A673 (cell line): ENCODE results near the gene PRDM1. TPM values are rescaled to one million over a fixed set of nuclear protein-coding genes. Genes with fewer than 3 reads are reported as not detected.

ENCODE experiments used
- BruUV-seq: library from RNA; stranded (reverse); fragments of 400-500 nt; replicated peaks from 2 replicates; lab custom pipeline; 2021; lab: Mats Ljungman, UMichigan
- CTCF ChIA-PET: fragments of 300-600 bp; sonication (Branson Sonifier 250); formaldehyde crosslinking; loops from one replicate; lab custom pipeline; 2022; ENCODE audit warnings: antibody characterized with exemption; lab: Charles Lee
- POLR2A ChIA-PET: fragments of 300-600 bp; sonication (Branson Sonifier 250); formaldehyde crosslinking; loops from one replicate; lab custom pipeline; 2022; ENCODE audit warnings: antibody characterized with exemption; ENCODE audit not compliant: low non-redundant PET; lab: Charles Lee
- DNase-seq: peaks from one replicate; pipeline ENCODE4 v3.0.0-alpha.2; 2015; ENCODE audit warnings: low spot score
- H3K27ac ChIP-seq: fragments of 200-600 bp; sonication (generic); 2 replicates; pipeline ENCODE4 v1.5.1; 2016; ENCODE audit warnings: mixed run types, low read depth, mild to moderate bottlenecking, mixed read lengths, antibody characterized with exemption, low read length; ENCODE audit not compliant: poor library complexity, severe bottlenecking
- H3K27me3 ChIP-seq: fragments of 200-600 bp; sonication (generic); replicated peaks from 2 replicates; pipeline ENCODE4 v1.6.1; 2017; ENCODE audit warnings: mixed run types, low read depth, mild to moderate bottlenecking, mixed read lengths, antibody characterized with exemption, low read length; ENCODE audit not compliant: insufficient read depth, poor library complexity
- H3K36me3 ChIP-seq: fragments of 200-600 bp; sonication (generic); 2 replicates; pipeline ENCODE4 v1.6.1; 2016; ENCODE audit warnings: mixed run types, mild to moderate bottlenecking, mixed read lengths, antibody characterized with exemption, low read length; ENCODE audit not compliant: insufficient read depth, poor library complexity, severe bottlenecking
- H3K4me1 ChIP-seq: fragments of 200-600 bp; sonication (generic); 2 replicates; pipeline ENCODE4 v1.6.1; 2017; ENCODE audit warnings: mixed run types, mild to moderate bottlenecking, mixed read lengths, antibody characterized with exemption, low read length; ENCODE audit not compliant: insufficient read depth, poor library complexity, severe bottlenecking
- H3K4me3 ChIP-seq: fragments of 200-600 bp; sonication (generic); 2 replicates; pipeline ENCODE4 v1.5.1; 2016; ENCODE audit warnings: low read depth, mixed run types, mild to moderate bottlenecking, mixed read lengths, low read length; ENCODE audit not compliant: poor library complexity, severe bottlenecking
- H3K9me3 ChIP-seq: fragments of 200-600 bp; sonication (generic); 2 replicates; pipeline ENCODE4 v1.6.1; 2016; ENCODE audit warnings: mixed run types, low read depth, mild to moderate bottlenecking, mixed read lengths, antibody characterized with exemption, low read length; ENCODE audit not compliant: poor library complexity, severe bottlenecking
- EZH2 ChIP-seq: fragments of 200-600 bp; sonication (generic); IDR thresholded peaks from 2 replicates; pipeline ENCODE4 v1.6.1; 2017; ENCODE audit warnings: borderline replicate concordance, low read depth, mild to moderate bottlenecking, mixed read lengths, antibody characterized with exemption, low read length; ENCODE audit not compliant: poor library complexity, severe bottlenecking
- intact Hi-C: fragments of 100-400 bp; cut with micrococcal nuclease; formaldehyde crosslinking; loops from one replicate; pipeline ENCODE4 v1.10.0; 2022; ENCODE audit not compliant: unreplicated experiment
- total RNA-seq: library from RNA; stranded (reverse); gene quantifications from 2 replicates; pipeline ENCODE4 v1.2.3, GENCODE V29; 2021
- TF ChIP-seq, protein P1 (sequence below): fragments of 300-800, 200-600 bp; sonication (generic); conservative IDR thresholded peaks from 2 replicates; pipeline ENCODE4 v1.5.1; 2017; ENCODE audit warnings: low read depth, mild to moderate bottlenecking, antibody characterized with exemption, low read length, moderate library complexity, mixed read lengths

PRDM1 gene
- total RNA-seq, 1 experiment from 2014 or later: not detected

DNA sequence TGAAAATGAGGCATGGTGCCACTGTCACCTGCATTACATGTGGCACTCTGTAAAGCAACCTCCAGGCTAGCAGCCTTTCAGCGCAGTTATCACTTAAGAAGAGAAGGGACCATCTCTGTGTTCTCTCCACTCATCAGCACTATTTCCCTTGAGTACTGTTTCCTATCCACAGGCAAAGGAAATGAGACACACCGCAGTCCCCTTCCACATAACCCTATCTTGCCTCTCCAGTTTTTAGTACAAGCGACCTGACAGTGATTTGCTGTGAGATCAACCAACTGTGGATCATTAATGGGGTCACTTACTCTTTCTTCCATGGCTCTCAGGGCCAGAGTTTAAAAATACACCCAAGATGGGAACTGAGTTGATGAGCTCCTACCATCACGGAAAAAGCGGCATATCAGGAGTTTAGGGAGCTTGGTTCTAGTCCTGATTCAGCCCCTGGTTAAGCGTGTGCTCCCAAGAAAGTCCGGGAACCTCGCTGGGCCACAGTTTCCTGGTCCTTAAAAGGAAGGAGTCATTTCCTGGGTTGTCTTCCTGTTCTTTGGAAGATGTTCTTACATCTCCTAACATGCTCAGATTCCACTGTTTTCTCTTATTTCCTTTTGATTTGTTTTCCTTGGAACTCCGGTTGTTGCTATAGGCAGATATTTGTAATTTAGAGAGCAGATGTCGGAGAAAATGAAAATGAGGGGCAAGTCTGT, 27.3 kb downstream of the PRDM1 start:
- H3K36me3 ChIP-seq: no peaks in the 10 kb centered on the region
- H3K4me1 ChIP-seq: no peaks in the 10 kb centered on the region
- CTCF ChIA-PET: no interaction called here
- H3K9me3 ChIP-seq: no peaks in the 10 kb centered on the region
- BruUV-seq: no TSS peak
- no peak overlapping the region for H3K27ac ChIP-seq
- DNase-seq: no peak
- H3K27me3 ChIP-seq: no peaks in the 10 kb centered on the region
- POLR2A ChIA-PET: no interaction called here
- intact Hi-C loops: no loop called here
- no peak overlapping the region for H3K4me3 ChIP-seq
- TF ChIP-seq EZH2: no peak
- TF ChIP-seq, protein P1, sequence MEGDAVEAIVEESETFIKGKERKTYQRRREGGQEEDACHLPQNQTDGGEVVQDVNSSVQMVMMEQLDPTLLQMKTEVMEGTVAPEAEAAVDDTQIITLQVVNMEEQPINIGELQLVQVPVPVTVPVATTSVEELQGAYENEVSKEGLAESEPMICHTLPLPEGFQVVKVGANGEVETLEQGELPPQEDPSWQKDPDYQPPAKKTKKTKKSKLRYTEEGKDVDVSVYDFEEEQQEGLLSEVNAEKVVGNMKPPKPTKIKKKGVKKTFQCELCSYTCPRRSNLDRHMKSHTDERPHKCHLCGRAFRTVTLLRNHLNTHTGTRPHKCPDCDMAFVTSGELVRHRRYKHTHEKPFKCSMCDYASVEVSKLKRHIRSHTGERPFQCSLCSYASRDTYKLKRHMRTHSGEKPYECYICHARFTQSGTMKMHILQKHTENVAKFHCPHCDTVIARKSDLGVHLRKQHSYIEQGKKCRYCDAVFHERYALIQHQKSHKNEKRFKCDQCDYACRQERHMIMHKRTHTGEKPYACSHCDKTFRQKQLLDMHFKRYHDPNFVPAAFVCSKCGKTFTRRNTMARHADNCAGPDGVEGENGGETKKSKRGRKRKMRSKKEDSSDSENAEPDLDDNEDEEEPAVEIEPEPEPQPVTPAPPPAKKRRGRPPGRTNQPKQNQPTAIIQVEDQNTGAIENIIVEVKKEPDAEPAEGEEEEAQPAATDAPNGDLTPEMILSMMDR: no peak

DNA sequence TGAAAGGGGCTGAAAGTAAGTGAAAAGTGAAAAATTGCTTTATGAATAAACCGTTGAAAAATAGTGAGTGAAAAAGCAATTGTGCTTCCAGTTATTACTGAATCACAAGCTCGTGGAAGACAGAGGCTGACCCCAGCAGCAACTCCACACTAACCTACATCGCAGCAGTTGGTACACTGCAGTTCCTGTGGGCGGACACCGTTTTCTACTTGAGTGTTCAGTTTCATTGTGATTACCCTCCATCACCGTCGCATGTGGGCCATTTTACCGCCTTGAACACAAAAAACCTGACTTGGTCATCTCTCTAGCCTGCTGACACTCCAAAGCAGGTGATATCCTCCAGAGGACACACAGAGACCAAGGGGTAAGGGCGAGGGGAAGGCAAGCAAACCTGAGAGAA, 28.4 kb downstream of the PRDM1 start:
- ChIA-PET POLR2A (no interaction called here), CTCF (no interaction called here)
- no peak overlapping the region for H3K27ac ChIP-seq
- no peaks in the 10 kb centered on the region for H3K4me1 ChIP-seq
- H3K36me3 ChIP-seq: no peaks in the 10 kb centered on the region
- no peaks in the 10 kb centered on the region for H3K9me3 ChIP-seq
- intact Hi-C loops: no loop called here
- TF ChIP-seq, protein P1: no peak
- no peak for TF ChIP-seq EZH2
- no peak for DNase-seq
- H3K27me3 ChIP-seq: no peaks in the 10 kb centered on the region
- BruUV-seq: no TSS peak
- no peak overlapping the region for H3K4me3 ChIP-seq

DNA sequence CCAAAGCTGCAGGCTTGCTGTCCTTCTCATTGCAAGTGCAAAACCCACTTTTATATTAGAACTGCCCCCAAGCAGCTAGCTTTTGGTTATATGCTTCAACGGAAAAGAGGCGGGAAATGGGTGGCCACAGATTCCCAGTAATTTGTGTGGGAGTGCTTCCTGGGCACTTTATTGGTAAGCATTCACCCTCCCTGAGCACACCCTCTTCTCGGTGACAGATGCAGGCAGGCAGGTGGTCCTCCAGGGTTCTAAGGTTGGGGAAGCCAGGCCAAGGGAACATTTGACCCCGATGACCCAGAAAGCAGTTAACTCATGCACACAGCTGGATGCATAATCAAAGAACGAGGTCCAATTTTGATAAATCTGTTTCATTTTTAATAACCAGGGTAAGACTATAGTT, 29.1 kb downstream of the PRDM1 start:
- H3K4me3 ChIP-seq: no peak overlapping the region
- BruUV-seq: no TSS peak
- no peaks in the 10 kb centered on the region for H3K9me3 ChIP-seq
- ChIA-PET POLR2A (no interaction called here), CTCF (no interaction called here)
- H3K27ac ChIP-seq: no peak overlapping the region
- no peak for DNase-seq
- no peaks in the 10 kb centered on the region for H3K4me1 ChIP-seq
- no peaks in the 10 kb centered on the region for H3K36me3 ChIP-seq
- TF ChIP-seq, protein P1: no peak
- TF ChIP-seq EZH2: no peak
- no peaks in the 10 kb centered on the region for H3K27me3 ChIP-seq
- intact Hi-C loops: no loop called here
